CD14-positive monocyte (primary cell): Measurements from ENCODE around the gene ZSCAN29. TPM values are rescaled to one million over a fixed set of nuclear protein-coding genes. Genes with fewer than 3 reads are reported as not detected.

Experiments
- DNase-seq, 3 donors: peaks; one replicate each; pipeline ENCODE4 v3.0.0-alpha.2; 2011 to 2022
- H2AFZ ChIP-seq: 2 replicates; pipeline ENCODE4 v1.6.0; 2012; ENCODE audit warnings: mild to moderate bottlenecking, low read depth, low read length, inconsistent platforms; ENCODE audit not compliant: insufficient read depth, poor library complexity, severe bottlenecking
- H3K27ac ChIP-seq, 2 donors: 1 replicate in 1 of 2; 2 replicates in 1 of 2; pipeline ENCODE4 v1.5.1; 2012 to 2013; ENCODE audit warnings: low read length in 2 of 2, control low read depth in 1 of 2, inconsistent platforms in 1 of 2, low read depth in 1 of 2, mild to moderate bottlenecking in 1 of 2
- H3K27me3 ChIP-seq, 2 donors: one replicate each; pipeline versions ENCODE4 v1.6.0 to v1.6.1; 2011 to 2013; ENCODE audit warnings: low read length in 2 of 2; ENCODE audit not compliant: control insufficient read depth in 2 of 2, insufficient read depth in 2 of 2
- H3K36me3 ChIP-seq, 2 donors: replicated peaks in 1 of 2; 1 replicate in 1 of 2; 2 replicates in 1 of 2; pipeline versions ENCODE4 v1.5.1 to v1.6.1; 2012 to 2013; ENCODE audit warnings: low read length in 2 of 2, control low read depth in 1 of 2, inconsistent platforms in 1 of 2, mild to moderate bottlenecking in 1 of 2; ENCODE audit not compliant: insufficient read depth in 2 of 2, control insufficient read depth in 1 of 2
- H3K4me1 ChIP-seq, 2 donors: 1 replicate in 1 of 2; 2 replicates in 1 of 2; pipeline versions ENCODE4 v1.5.1 to v1.6.1; 2012 to 2013; ENCODE audit warnings: low read length in 2 of 2, control low read depth in 1 of 2, inconsistent platforms in 1 of 2, mild to moderate bottlenecking in 1 of 2, moderate library complexity in 1 of 2; ENCODE audit not compliant: insufficient read depth in 2 of 2, control insufficient read depth in 1 of 2
- H3K4me2 ChIP-seq: replicated peaks from 2 replicates; pipeline ENCODE3; 2012; ENCODE audit warnings: low read length, moderate library complexity, mild to moderate bottlenecking; ENCODE audit not compliant: poor library complexity, severe bottlenecking; ENCODE audit errors: extremely low read depth
- H3K4me3 ChIP-seq, 3 experiments: fragments of 200-600 bp in 1 of 3; sonication (generic) in 1 of 3; replicated peaks in 1 of 3; 1 replicate in 2 of 3; 2 replicates in 1 of 3; pipeline ENCODE4 v1.5.1; 2011 to 2013; ENCODE audit warnings: low read length in 3 of 3, mild to moderate bottlenecking in 3 of 3, control low read depth in 2 of 3, low read depth in 2 of 3, inconsistent platforms in 1 of 3, moderate library complexity in 1 of 3
- H3K79me2 ChIP-seq: 2 replicates; pipeline ENCODE4 v1.6.0; 2012; ENCODE audit warnings: mild to moderate bottlenecking, control low read depth, inconsistent platforms, low read length, moderate library complexity; ENCODE audit not compliant: insufficient read depth
- H3K9ac ChIP-seq: 2 replicates; pipeline ENCODE4 v1.6.0; 2017; ENCODE audit warnings: low read length, mild to moderate bottlenecking; ENCODE audit not compliant: insufficient read depth, poor library complexity, severe bottlenecking
- H3K9me3 ChIP-seq, 2 donors: replicated peaks in 1 of 2; 1 replicate in 1 of 2; 2 replicates in 1 of 2; pipeline versions ENCODE4 v1.5.1 to v1.6.1; 2012 to 2013; ENCODE audit warnings: low read length in 2 of 2, control low read depth in 1 of 2; ENCODE audit not compliant: control insufficient read depth in 1 of 2, insufficient read depth in 1 of 2
- H4K20me1 ChIP-seq: 2 replicates; pipeline ENCODE4 v1.6.0; 2012; ENCODE audit warnings: mild to moderate bottlenecking, low read length, control low read depth, moderate library complexity; ENCODE audit not compliant: insufficient read depth
- H3K27ac Mint-ChIP-seq, 7 donors: one replicate each; pipeline ENCODE4 v1.8.0; 2020; ENCODE audit warnings: mild to moderate bottlenecking in 7 of 7, mixed read lengths in 7 of 7, moderate library complexity in 6 of 7, inconsistent platforms in 2 of 7
- H3K27me3 Mint-ChIP-seq, 3 donors: one replicate each; pipeline ENCODE4 v1.8.0; 2021 to 2022; ENCODE audit warnings: low read depth in 3 of 3, mild to moderate bottlenecking in 3 of 3, mixed read lengths in 3 of 3, moderate library complexity in 3 of 3, inconsistent platforms in 1 of 3
- H3K36me3 Mint-ChIP-seq, 2 donors: one replicate each; pipeline ENCODE4 v1.8.0; 2020; ENCODE audit warnings: mixed read lengths in 2 of 2, inconsistent platforms in 1 of 2, mild to moderate bottlenecking in 1 of 2
- H3K4me1 Mint-ChIP-seq: one replicate; pipeline ENCODE4 v1.8.0; 2020; ENCODE audit warnings: mild to moderate bottlenecking, mixed read lengths
- H3K4me3 Mint-ChIP-seq, 2 donors: one replicate each; pipeline ENCODE4 v1.8.0; 2020; ENCODE audit warnings: mild to moderate bottlenecking in 2 of 2, mixed read lengths in 2 of 2, moderate library complexity in 1 of 2
- H3K9me3 Mint-ChIP-seq, 7 donors: one replicate each; pipeline ENCODE4 v1.8.0; 2020 to 2022; ENCODE audit warnings: mixed read lengths in 7 of 7, mild to moderate bottlenecking in 6 of 7, moderate library complexity in 6 of 7, inconsistent platforms in 2 of 7
- CTCF ChIP-seq: fragments of 200-600 bp; IDR thresholded peaks from one replicate; pipeline ENCODE4 v1.8.0; 2022; ENCODE audit warnings: antibody characterized with exemption, mild to moderate bottlenecking
- WGBS: methylation state at CpG from one replicate; pipeline ENCODE4 v1.1.5; 2013; ENCODE audit warnings: missing lambda C conversion rate; ENCODE audit not compliant: insufficient coverage; 5-methylcytosine and 5-hydroxymethylcytosine counted together
- intact Hi-C, 2 donors: fragments of 100-400 bp; cut with micrococcal nuclease; formaldehyde crosslinking; loops; one replicate each; pipeline versions ENCODE4 v1.15.0 to v1.15.1; 2023
- polyA plus RNA-seq, 3 donors: library from polyadenylated mRNA; depleted of rRNA in 1 of 3; unstranded in 2 of 3; stranded (reverse) in 1 of 3; fragments of 300-500 nt in 2 of 3; fragments of >200 nt in 1 of 3; fragmentation: Illumina TruSeq in 2 of 3; gene quantifications; 1 replicate in 2 of 3; 2 replicates in 1 of 3; pipeline ENCODE4 v1.2.3, GENCODE V29; 2012 to 2021

The ZSCAN29 gene
- polyA plus RNA-seq, 3 donors = 2.6 to 7.4 (median 4.3) TPM

DNA sequence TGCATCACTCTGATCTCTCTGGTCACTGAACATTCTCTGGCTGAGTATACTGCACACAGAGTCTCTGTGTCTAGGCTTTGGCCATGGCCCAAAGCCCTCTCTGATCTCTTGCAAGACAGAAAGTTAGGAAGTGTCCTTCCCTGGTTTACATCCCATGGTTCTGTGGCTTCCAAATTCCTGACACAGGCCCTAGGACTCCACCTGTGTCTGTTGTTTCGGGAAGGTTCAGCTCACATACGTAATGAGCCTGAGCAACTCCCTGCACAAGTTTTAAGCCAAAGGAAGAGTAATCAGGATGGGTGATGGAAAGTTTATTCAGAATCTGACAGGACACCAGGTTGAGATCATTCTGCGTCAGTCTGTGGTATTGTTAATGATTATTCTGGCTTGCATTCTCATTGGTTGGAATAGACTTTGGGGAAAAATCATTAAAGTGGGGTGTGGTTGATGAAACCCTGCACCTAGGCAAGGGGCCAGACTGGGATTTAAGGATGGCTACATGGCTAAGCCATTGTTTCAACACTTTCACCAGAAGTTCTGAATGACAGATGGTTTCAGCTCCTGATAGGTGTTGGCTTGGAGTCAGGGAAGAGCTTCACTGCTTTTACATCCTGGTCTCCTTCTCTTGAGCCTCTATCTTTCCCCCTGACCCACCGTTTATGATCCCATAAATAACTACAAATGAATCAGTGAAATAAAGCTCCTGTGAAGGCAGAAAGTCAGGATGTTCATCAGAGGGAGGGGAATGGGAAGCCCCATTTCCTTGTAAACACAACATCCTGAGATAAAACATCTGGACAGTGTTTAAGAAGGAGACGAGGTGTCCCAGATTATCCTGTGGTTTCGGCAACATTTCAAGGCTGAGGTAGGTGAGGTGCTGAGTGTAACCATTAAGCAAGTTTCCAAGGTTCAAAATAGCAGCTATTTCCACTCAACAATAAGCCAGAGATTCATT, 54.5 kb downstream of the ZSCAN29 start:
- no peaks in the 10 kb centered on the region for H3K36me3 ChIP-seq
- no peaks in the 10 kb centered on the region for H3K79me2 ChIP-seq
- 92% methylated on average over 3 of the region's 6 CpGs for WGBS
- Mint-ChIP-seq H3K9me3 (no peaks in the 10 kb centered on the region), H3K27ac (no peak overlapping the region), H3K36me3 (no peaks in the 10 kb centered on the region), H3K4me1 (peaks cover 3% of the 10 kb centered on the region), H3K27me3 (peaks cover 0 to 9% (median 4%) of the 10 kb centered on the region in 3 donors), H3K4me3 (no peak overlapping the region)
- no peak for TF ChIP-seq CTCF
- no peak overlapping the region for H3K4me2 ChIP-seq
- H4K20me1 ChIP-seq = no peaks in the 10 kb centered on the region
- no peaks in the 10 kb centered on the region for H3K9me3 ChIP-seq
- H3K27ac ChIP-seq = no peak overlapping the region
- DNase-seq = no peak
- H3K4me3 ChIP-seq = no peak overlapping the region
- intact Hi-C loops = no loop called here
- no peak overlapping the region for H3K9ac ChIP-seq
- H3K4me1 ChIP-seq = no peaks in the 10 kb centered on the region
- H3K27me3 ChIP-seq = no peaks in the 10 kb centered on the region
- H2AFZ ChIP-seq = no peak overlapping the region

DNA sequence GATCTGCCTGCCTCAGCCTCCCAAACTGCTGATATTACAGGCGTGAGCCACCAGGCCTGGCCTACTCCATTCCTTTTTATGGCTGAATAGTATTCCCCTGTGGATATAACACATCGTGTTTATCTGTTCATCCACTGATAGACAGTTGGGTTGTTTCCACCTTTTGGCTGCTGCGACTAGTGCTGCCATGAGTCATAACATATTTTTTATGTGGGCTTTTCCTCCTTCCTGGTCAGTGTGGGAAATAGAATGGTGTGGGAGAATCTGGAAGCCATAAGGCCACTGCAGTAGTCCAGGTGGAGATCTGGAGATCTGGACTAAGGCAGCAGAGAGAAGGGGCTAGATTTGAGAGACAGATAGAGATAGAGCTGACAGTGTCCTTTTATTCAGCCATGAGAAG, 56.7 kb downstream of the ZSCAN29 start:
- Histone ChIP-seq H3K27me3 (peaks cover 0 to 2% of the 10 kb centered on the region in 2 donors), H3K27ac (no peak overlapping the region), H3K4me2 (no peak overlapping the region), H3K79me2 (no peaks in the 10 kb centered on the region), H3K36me3 (no peaks in the 10 kb centered on the region), H4K20me1 (no peaks in the 10 kb centered on the region), H3K9me3 (no peaks in the 10 kb centered on the region), H3K4me1 (no peaks in the 10 kb centered on the region), H3K9ac (no peak overlapping the region), H2AFZ (no peak overlapping the region), H3K4me3 (no peak overlapping the region)
- WGBS = 95% methylated on average over 2 of the region's 3 CpGs
- intact Hi-C loops = no loop called here
- no peaks in the 10 kb centered on the region for H3K9me3 Mint-ChIP-seq
- no peak for DNase-seq
- H3K4me1 Mint-ChIP-seq = peaks cover 3% of the 10 kb centered on the region
- H3K27me3 Mint-ChIP-seq = peaks cover 11 to 16% (median 15%) of the 10 kb centered on the region in 3 donors
- H3K4me3 Mint-ChIP-seq = no peak overlapping the region
- no peak for TF ChIP-seq CTCF
- no peak overlapping the region for H3K27ac Mint-ChIP-seq
- H3K36me3 Mint-ChIP-seq = no peaks in the 10 kb centered on the region
